Activated CD8-positive, alpha-beta memory T cell treated with anti-CD3 and anti-CD28 coated beads, Interleukin-2, amount 50 U/mL, for 24 hours (primary cell): ENCODE data around the gene MRPL46.
A peak's percentile ranks its signal among the peaks of the same experiment; 100 is the strongest.

ENCODE experiments used
- DNase-seq: peaks from one replicate; pipeline ENCODE4 v3.0.0-alpha.2; 2020; ENCODE audit errors: extremely low read depth

The MRPL46 gene

DNA sequence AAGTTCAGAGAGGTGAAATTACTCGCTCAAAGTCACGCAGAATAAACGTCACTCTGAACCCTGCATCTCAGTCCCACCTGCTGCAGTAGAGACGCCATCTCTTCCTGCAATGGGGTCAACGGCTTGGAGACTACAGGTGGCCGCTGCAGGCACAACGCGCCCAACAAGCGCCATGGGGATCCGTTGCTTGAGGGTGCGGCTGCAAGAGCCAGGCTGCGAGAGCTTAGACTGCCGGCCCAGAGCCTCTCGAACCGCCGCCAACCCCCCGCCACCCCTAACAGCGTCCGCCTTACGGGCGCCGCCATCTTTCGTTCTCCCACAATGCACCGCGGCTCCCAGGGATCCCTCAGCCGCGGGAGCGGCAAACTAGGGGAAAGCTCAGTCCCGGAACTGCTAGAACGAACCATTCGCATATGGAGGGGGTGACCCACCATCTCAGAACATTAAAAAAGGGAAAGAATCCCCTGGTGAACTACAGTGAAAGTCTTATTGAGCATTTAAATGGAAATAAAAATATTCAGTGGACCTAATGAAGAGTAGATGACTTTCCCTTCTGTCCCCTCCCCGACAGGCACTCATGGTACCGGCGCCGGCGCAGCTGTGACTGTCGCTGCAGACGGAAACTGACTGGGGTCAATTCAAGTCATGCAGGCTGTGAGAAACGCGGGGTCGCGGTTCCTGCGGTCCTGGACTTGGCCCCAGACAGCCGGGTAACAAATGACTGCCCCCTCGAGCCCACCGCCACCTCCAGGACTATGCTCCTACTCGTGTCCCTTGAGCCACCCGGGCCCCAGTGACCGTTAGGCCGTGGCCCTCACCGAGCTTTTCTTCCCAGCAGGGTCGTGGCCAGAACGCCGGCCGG is at the start of gene MRPL46, which contains the start of gene MRPS11:
TSS of gene MRPL46 (minus strand) at position 316 of the 862 bp plus-strand sequence. CDS start at position 305, 11 bp downstream.
TSS of gene MRPS11 (plus strand) at position 636 of the 862 bp plus-strand sequence. CDS start at position 646, 10 bp downstream.
- DNase-seq = peak; percentile 68

- DNase-seq = no peak
These were observed 46.0 kb upstream of the MRPL46 start for GRCh38 chr15:88513195-88513594.

GRCh38 chr15:88512601-88513000 is 45.4 kb upstream of the MRPL46 start:
- DNase-seq = no peak

DNA sequence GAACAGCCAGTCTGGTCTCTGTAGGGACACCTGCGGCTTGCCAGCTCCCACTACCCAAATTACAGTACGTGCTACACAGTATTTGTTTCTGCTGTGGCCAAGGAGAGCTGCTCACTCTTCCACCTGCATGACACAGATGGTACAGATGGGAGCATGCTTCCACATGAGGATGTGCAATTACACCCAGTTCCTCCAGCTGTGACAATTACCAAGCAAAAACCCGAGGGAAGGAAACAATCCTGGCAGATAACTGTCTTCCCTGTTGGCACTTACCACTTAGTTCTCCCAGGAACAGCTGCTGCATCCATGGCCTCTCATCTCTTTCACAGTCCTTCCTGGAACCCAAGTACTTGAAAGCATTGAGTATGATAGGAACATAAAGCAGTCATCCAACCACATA is 44.9 kb upstream of the MRPL46 start:
- DNase-seq = no peak

DNA sequence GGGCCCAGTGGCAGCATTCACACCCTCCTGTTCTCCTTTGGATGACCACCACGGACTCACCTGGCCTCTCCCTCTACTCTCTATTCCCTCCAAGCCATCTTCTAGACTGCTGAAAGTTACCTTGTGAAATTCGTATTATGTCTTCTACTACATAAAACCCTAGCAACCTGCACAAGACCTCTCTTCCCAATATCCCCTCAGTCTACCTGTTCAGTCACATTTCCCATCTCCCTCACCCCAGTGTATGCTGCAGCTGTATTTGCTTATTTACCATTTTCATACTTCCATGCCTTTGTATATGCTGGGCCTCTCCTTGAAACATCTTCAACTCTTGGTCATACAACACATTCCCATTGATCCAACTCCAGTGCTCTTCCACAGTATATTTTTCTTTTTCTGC is 44.0 kb upstream of the MRPL46 start:
- no peak for DNase-seq

GRCh38 chr15:88509964-88510363 is 42.8 kb upstream of the MRPL46 start:
- DNase-seq = no peak

DNA sequence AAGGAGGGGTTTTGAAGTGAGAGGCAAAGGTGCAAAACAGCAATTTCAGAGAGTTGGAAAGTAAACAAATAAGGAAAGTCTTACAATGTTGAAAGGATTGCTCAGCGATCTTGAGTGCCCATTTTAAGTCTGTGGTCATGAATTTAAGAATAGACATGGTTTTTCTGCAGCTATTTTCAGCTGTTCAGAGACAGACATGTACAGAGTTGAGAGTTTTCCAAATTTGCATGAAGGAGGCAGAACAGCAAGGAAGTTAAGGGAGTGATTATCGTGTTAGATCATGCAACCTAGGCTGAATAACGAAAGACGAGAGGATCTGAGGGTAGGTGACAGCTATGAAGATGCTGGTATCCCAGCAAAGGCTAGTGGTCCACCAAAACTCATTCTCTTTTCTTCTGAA is 42.1 kb upstream of the MRPL46 start:
- DNase-seq = no peak

- no peak for DNase-seq
These were observed 39.4 kb upstream of the MRPL46 start for GRCh38 chr15:88506628-88507027.

GRCh38 chr15:88505721-88506120 is 38.5 kb upstream of the MRPL46 start:
- no peak for DNase-seq

GRCh38 chr15:88504445-88504844 is 37.3 kb upstream of the MRPL46 start:
- no peak for DNase-seq

GRCh38 chr15:88498996-88499395 is 31.8 kb upstream of the MRPL46 start:
- no peak for DNase-seq

DNA sequence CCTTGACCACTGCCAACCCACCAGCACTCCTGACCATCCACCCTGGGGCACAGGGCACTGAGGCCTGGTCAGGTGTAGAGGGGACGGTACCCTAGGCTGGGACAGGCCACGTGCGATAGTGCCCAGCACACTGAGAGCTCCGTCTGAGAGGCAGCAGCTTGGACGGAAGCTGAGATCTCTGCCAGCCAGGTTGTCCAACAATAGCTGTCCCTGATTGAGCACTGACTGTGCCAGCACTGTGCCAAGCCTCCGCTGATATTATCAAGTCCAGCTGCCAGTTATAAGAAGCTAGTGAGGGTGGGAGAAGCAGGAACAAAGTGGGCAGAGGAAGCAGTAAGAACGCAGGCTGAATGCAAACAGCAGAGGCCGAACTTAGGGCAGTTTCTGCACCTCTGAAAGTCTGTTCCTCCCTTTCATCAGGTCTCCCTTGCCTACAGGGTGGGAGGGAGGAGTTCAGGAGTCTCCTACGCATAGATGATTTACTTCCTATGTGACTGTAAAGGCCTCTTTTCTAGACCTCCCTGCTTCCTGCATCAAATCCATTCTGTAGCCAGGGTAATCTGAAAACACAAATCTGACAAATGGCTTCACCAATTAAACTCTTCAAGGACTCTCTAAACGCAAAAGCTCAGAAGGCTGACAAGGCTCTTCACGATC is 30.0 kb upstream of the MRPL46 start:
- DNase-seq = no peak

DNA sequence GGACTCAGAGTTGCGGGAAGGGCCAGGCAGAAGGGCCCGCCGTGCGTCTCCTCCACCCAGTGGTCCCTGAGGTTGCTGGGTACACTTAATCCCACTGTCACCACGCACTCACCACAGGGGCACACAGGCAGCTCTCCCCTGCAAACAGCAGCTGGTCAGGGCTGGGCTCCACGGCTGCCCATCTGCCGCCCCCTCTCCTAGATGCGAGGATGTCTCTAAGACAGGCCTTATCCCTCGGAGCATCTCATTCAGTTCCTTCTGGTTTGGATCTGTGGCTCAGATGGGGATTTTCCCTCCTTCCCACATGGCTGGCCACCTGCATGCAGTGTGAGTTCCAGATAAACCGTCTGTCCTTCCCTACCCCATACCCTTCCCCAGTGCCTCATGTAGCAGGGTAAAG is 26.7 kb upstream of the MRPL46 start:
- DNase-seq = no peak

- no peak for DNase-seq
These were observed 24.0 kb upstream of the MRPL46 start for GRCh38 chr15:88491158-88491557.

DNA sequence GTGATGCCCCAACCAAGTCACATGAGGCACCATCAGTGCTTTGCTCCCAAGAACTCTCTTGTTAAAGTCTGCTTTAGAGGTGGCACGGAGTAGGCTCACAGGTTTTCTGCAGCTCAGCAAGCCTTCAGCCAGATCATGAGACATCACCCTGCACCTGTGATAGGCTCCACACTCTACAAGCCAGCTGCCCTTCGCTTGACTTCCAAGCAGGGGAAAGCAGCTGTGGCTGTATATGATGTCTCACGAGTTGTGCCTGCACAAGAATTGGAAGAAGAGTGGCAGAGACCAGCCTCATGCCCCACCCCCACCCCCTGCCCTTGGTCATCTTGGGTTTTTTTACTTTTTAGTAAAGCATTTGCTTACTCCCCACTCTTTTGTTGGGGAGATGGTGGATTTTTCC is 22.8 kb upstream of the MRPL46 start:
- DNase-seq = no peak

DNA sequence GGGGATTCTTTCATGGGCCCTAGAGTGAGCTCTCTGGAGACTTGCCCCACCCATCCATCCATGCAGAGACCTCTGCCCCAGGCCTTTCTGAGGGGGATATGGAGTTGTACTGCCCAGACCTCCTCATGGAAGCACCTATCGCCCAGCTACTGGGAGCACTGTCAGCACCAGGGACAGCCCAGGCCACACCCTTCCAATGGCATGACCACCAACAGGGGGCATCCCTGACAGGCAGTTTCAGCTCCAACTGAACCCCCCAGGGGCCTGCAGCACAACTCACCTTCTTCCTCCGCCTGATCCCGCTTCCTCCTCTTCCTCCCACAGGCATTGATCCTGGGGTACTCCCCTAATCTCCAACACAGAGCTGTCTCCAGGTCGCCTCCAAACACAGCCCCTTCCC is 22.1 kb upstream of the MRPL46 start:
- DNase-seq = no peak

GRCh38 chr15:88487796-88488523 is 20.8 kb upstream of the MRPL46 start:
- no peak for DNase-seq

GRCh38 chr15:88487178-88487795 is 20.1 kb upstream of the MRPL46 start:
- no peak for DNase-seq

GRCh38 chr15:88484682-88485331 is 17.6 kb upstream of the MRPL46 start:
- DNase-seq = no peak

GRCh38 chr15:88482263-88482662 is 15.1 kb upstream of the MRPL46 start:
- no peak for DNase-seq

DNA sequence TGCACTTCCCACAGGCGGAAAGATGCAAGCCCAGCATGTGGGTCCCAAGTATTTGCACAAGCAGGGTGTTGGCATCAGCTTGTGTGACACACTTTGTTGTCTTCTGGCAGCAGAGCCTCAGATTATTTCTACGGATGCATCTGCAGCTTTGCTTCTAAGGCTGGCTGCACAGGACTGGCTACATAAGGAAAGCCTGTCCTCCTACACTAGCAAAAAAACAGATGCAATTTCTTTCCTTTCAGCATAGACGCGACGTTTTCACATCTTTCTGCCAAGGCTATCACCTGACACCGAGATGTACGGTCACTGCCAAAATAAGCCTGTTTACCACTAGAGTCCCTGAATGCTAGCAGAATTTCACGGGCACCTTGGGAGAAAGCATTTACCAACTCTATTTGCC is 13.8 kb upstream of the MRPL46 start:
- DNase-seq = no peak
